Nephron progenitor cell (in vitro differentiated cells): ENCODE measurements around the gene TJP2.

Experiments used
- DNase-seq: peaks from one replicate; pipeline ENCODE4 v3.0.0; 2021
- H3K27ac Mint-ChIP-seq: 2 replicates; pipeline ENCODE4 v1.8.0; 2021; ENCODE audit warnings: mild to moderate bottlenecking, moderate library complexity, mixed read lengths
- H3K27me3 Mint-ChIP-seq: 2 replicates; pipeline ENCODE4 v1.8.0; 2021; ENCODE audit warnings: mild to moderate bottlenecking, low read depth, mixed read lengths; ENCODE audit not compliant: poor library complexity
- H3K36me3 Mint-ChIP-seq: 2 replicates; pipeline ENCODE4 v1.8.0; 2021; ENCODE audit warnings: low read depth, mixed read lengths
- H3K4me1 Mint-ChIP-seq: 2 replicates; pipeline ENCODE4 v1.8.0; 2021; ENCODE audit warnings: mixed read lengths
- H3K4me3 Mint-ChIP-seq: 2 replicates; pipeline ENCODE4 v1.8.0; 2021; ENCODE audit warnings: mild to moderate bottlenecking, moderate library complexity, mixed read lengths
- H3K9me3 Mint-ChIP-seq: 2 replicates; pipeline ENCODE4 v1.8.0; 2021; ENCODE audit warnings: mild to moderate bottlenecking, moderate library complexity, mixed read lengths
- CTCF ChIP-seq: fragments of 200-600 bp; sonication (generic); IDR thresholded peaks from 2 replicates; pipeline ENCODE4 v1.5.0; 2021; ENCODE audit warnings: antibody characterized with exemption

Gene TJP2

GRCh38 chr9:69292078-69292477 is 118.0 kb downstream of the TJP2 start:
- Mint-ChIP-seq H3K4me3 (no peak overlapping the region), H3K4me1 (no peaks in the 10 kb centered on the region), H3K36me3 (no peaks in the 10 kb centered on the region), H3K27ac (no peak overlapping the region), H3K27me3 (no peaks in the 10 kb centered on the region), H3K9me3 (peaks cover 11% of the 10 kb centered on the region)
- DNase-seq, result no peak
- no peak for TF ChIP-seq CTCF

GRCh38 chr9:69293156-69293555 is 119.1 kb downstream of the TJP2 start:
- TF ChIP-seq CTCF, result no peak
- no peaks in the 10 kb centered on the region for H3K36me3 Mint-ChIP-seq
- no peak overlapping the region for H3K27ac Mint-ChIP-seq
- H3K9me3 Mint-ChIP-seq, result peaks cover 11% of the 10 kb centered on the region
- H3K4me3 Mint-ChIP-seq, result no peak overlapping the region
- DNase-seq, result no peak
- H3K4me1 Mint-ChIP-seq, result no peaks in the 10 kb centered on the region
- peaks cover 3% of the 10 kb centered on the region for H3K27me3 Mint-ChIP-seq

DNA sequence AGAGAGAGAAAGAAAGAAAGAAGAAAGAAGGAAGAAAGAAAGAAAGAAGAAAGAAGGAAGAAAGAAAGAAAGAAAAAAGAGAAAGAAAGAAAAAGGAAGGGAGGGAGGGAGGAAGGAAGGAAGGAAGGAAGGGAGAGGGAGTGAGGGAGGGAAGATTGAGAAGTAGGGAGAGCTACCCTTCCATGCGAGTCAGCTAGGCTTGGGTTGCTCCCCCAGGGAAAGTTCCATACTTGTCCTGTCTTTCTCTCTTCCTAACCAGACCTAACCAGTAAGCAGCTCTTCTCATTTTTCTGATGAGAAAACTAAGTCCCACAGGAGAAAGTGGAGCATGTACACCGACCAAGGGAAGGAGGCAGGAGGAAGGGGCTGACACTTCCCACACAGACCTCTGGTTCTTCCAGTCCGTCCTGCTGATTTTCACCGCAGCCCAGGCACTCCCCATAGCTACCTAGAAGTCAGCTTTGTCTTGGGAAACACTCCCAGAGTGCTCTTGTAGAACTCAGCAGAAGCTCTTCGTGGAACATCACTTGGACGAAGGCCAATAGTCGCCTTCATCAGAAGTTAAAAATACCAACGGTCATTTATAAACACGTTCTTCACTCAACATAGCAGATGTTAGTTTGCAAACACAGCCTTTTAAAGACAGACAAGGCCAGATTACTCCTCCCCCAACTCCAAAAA is 121.9 kb downstream of the TJP2 start:
- no peak overlapping the region for H3K4me3 Mint-ChIP-seq
- H3K36me3 Mint-ChIP-seq, result no peaks in the 10 kb centered on the region
- H3K27me3 Mint-ChIP-seq, result peaks cover 3% of the 10 kb centered on the region
- no peaks in the 10 kb centered on the region for H3K4me1 Mint-ChIP-seq
- H3K9me3 Mint-ChIP-seq, result no peaks in the 10 kb centered on the region
- TF ChIP-seq CTCF, result no peak
- H3K27ac Mint-ChIP-seq, result no peak overlapping the region
- DNase-seq, result no peak

- no peak overlapping the region for H3K27ac Mint-ChIP-seq
- H3K27me3 Mint-ChIP-seq, result peaks cover 3% of the 10 kb centered on the region
- TF ChIP-seq CTCF, result no peak
Observed at GRCh38 chr9:69297300-69297980, 123.4 kb downstream of the TJP2 start.

GRCh38 chr9:69299315-69299714 is 125.2 kb downstream of the TJP2 start:
- H3K27ac Mint-ChIP-seq, result no peak overlapping the region
- peaks cover 3% of the 10 kb centered on the region for H3K27me3 Mint-ChIP-seq
- no peaks in the 10 kb centered on the region for H3K4me1 Mint-ChIP-seq
- no peaks in the 10 kb centered on the region for H3K9me3 Mint-ChIP-seq
- no peak overlapping the region for H3K4me3 Mint-ChIP-seq
- no peaks in the 10 kb centered on the region for H3K36me3 Mint-ChIP-seq
- no peak for DNase-seq
- TF ChIP-seq CTCF, result no peak

More at GRCh38 chr9:69297300-69297980, 123.4 kb downstream of the TJP2 start:
- no peaks in the 10 kb centered on the region for H3K36me3 Mint-ChIP-seq
- H3K9me3 Mint-ChIP-seq, result no peaks in the 10 kb centered on the region
- no peak overlapping the region for H3K4me3 Mint-ChIP-seq
- H3K4me1 Mint-ChIP-seq, result no peaks in the 10 kb centered on the region
- DNase-seq, result no peak

DNA sequence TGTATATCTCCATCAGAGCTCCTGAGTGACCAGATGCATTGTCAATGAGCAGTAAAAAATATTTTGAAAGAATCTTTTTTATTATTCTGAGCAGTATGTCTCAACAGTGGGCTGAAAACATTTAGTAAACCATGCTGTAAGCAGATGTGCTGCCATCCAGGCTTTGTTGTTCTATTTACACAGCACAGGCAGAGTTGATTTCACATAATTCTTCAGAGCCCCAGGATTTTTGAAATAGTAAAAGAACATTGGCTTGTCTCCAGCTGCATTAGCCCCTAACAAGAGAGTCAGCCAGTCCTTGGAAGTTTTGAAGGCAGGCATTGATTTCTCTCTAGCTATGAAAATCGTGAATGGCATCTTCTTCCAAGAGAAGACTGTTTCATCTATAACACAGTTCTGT is 125.7 kb downstream of the TJP2 start:
- no peaks in the 10 kb centered on the region for H3K36me3 Mint-ChIP-seq
- H3K4me3 Mint-ChIP-seq, result no peak overlapping the region
- no peak for DNase-seq
- no peak for TF ChIP-seq CTCF
- H3K9me3 Mint-ChIP-seq, result no peaks in the 10 kb centered on the region
- H3K4me1 Mint-ChIP-seq, result no peaks in the 10 kb centered on the region
- no peak overlapping the region for H3K27ac Mint-ChIP-seq
- peaks cover 3% of the 10 kb centered on the region for H3K27me3 Mint-ChIP-seq
